B cell (primary cell): ENCODE results near the gene MAPK14. TPM values are rescaled to one million over a fixed set of nuclear protein-coding genes. Genes with fewer than 3 reads are reported as not detected.

ENCODE experiments used
- ATAC-seq: fragments of 200-7000 bp; cut with Tn5 transposase; one replicate; pipeline ENCODE4 v1.10.0; 2021; ENCODE audit warnings: low read depth, mild to moderate bottlenecking, moderate number of reproducible peaks, moderate library complexity
- CTCF ChIA-PET: fragments of 350-600 bp; sonication (Branson Sonifier 250); formaldehyde crosslinking; loops from one replicate; lab custom pipeline; 2021; ENCODE audit warnings: antibody characterized with exemption, inconsistent platforms; lab: Charles Lee
- POLR2A ChIA-PET: fragments of 350-600 bp; sonication (Branson Sonifier 250); formaldehyde crosslinking; loops from one replicate; lab custom pipeline; 2021; ENCODE audit warnings: antibody characterized with exemption; lab: Charles Lee
- DNase-seq: peaks from one replicate; pipeline ENCODE4 v3.0.0; 2013
- H2AFZ ChIP-seq: 2 replicates; pipeline ENCODE4 v1.6.1; 2012; ENCODE audit warnings: mild to moderate bottlenecking, low read depth, low read length; ENCODE audit not compliant: insufficient read depth, poor library complexity, severe bottlenecking
- H3K27ac ChIP-seq, 2 donors: 1 replicate in 1 of 2; 2 replicates in 1 of 2; pipeline ENCODE4 v1.5.1; 2012 to 2013; ENCODE audit warnings: low read length in 2 of 2, mild to moderate bottlenecking in 2 of 2, moderate library complexity in 1 of 2
- H3K27me3 ChIP-seq, 4 experiments: fragments of 200-600 bp in 1 of 4; sonication (generic) in 1 of 4; replicated peaks in 1 of 4; 1 replicate in 2 of 4; 2 replicates in 2 of 4; pipeline versions ENCODE4 v1.6.1 to v1.7.0; 2013 to 2016; ENCODE audit warnings: low read length in 3 of 4, mild to moderate bottlenecking in 2 of 4, mixed read lengths in 1 of 4, moderate library complexity in 1 of 4; ENCODE audit not compliant: insufficient read depth in 4 of 4, control insufficient read depth in 3 of 4; ENCODE audit errors: control extremely low read depth in 1 of 4
- H3K36me3 ChIP-seq, 2 experiments: replicated peaks in 1 of 2; 1 replicate in 1 of 2; 2 replicates in 1 of 2; pipeline versions ENCODE4 v1.6.1 to v1.7.1; 2013; ENCODE audit warnings: low read length in 1 of 2; ENCODE audit not compliant: insufficient read depth in 2 of 2, control insufficient read depth in 1 of 2; ENCODE audit errors: control extremely low read depth in 1 of 2, extremely low read depth in 1 of 2
- H3K4me1 ChIP-seq, 2 donors: fragments of 200-600 bp in 1 of 2; sonication (generic) in 1 of 2; 1 replicate in 1 of 2; 2 replicates in 1 of 2; pipeline versions ENCODE4 v1.5.1 to v1.6.1; 2013 to 2017; ENCODE audit warnings: low read length in 2 of 2; ENCODE audit not compliant: control insufficient read depth in 2 of 2, insufficient read depth in 2 of 2
- H3K4me2 ChIP-seq: replicated peaks from 2 replicates; pipeline ENCODE3; 2012; ENCODE audit warnings: mild to moderate bottlenecking, low read depth, low read length; ENCODE audit not compliant: poor library complexity, severe bottlenecking
- H3K4me3 ChIP-seq, 5 experiments: fragments of 200-600 bp in 1 of 5; sonication (generic) in 1 of 5; 1 replicate in 3 of 5; 2 replicates in 2 of 5; pipeline versions ENCODE4 v1.5.1 to v1.7.0; 2011 to 2016; ENCODE audit warnings: low read length in 4 of 5, mild to moderate bottlenecking in 4 of 5, low read depth in 2 of 5, control low read depth in 1 of 5, moderate library complexity in 1 of 5; ENCODE audit not compliant: insufficient read depth in 1 of 5; ENCODE audit errors: control extremely low read depth in 1 of 5, extremely low read depth in 1 of 5
- H3K79me2 ChIP-seq: fragments of 200-600 bp; sonication (generic); one replicate; pipeline ENCODE4 v1.6.0; 2016; ENCODE audit warnings: low read length; ENCODE audit not compliant: control insufficient read depth, insufficient read depth
- H3K9ac ChIP-seq: fragments of 200-600 bp; sonication (generic); 2 replicates; pipeline ENCODE4 v1.6.1; 2017; ENCODE audit warnings: mild to moderate bottlenecking, low read length, moderate library complexity
- H3K9me3 ChIP-seq, 3 donors: one replicate each; pipeline versions ENCODE4 v1.6.1 to v1.7.1; 2013; ENCODE audit warnings: low read length in 2 of 3; ENCODE audit not compliant: control insufficient read depth in 2 of 3, insufficient read depth in 1 of 3; ENCODE audit errors: control extremely low read depth in 1 of 3
- H4K20me1 ChIP-seq: 2 replicates; pipeline ENCODE4 v1.6.0; 2012; ENCODE audit warnings: mild to moderate bottlenecking, low read length; ENCODE audit not compliant: insufficient read depth, control insufficient read depth, poor library complexity, severe bottlenecking
- H3K27ac Mint-ChIP-seq: one replicate; pipeline ENCODE4 v1.8.0; 2021; ENCODE audit warnings: mixed read lengths
- H3K27me3 Mint-ChIP-seq: one replicate; pipeline ENCODE4 v1.8.0; 2021; ENCODE audit warnings: mixed read lengths
- H3K4me1 Mint-ChIP-seq: one replicate; pipeline ENCODE4 v1.8.0; 2021; ENCODE audit warnings: mixed read lengths
- H3K4me3 Mint-ChIP-seq: one replicate; pipeline ENCODE4 v1.8.0; 2021; ENCODE audit warnings: mixed read lengths
- H3K9me3 Mint-ChIP-seq: one replicate; pipeline ENCODE4 v1.8.0; 2022; ENCODE audit warnings: mixed read lengths; ENCODE audit not compliant: insufficient read depth
- EZH2 ChIP-seq: IDR thresholded peaks from 2 replicates; pipeline ENCODE4 v1.6.1; 2012; ENCODE audit warnings: borderline replicate concordance, low read depth, mild to moderate bottlenecking, moderate library complexity, low read length; ENCODE audit not compliant: insufficient read depth, poor library complexity, severe bottlenecking
- WGBS: methylation state at CpG from one replicate; pipeline ENCODE4 v1.1.5; 2013; ENCODE audit warnings: missing lambda C conversion rate; ENCODE audit not compliant: insufficient coverage; 5-methylcytosine and 5-hydroxymethylcytosine counted together
- intact Hi-C: fragments of 100-400 bp; cut with micrococcal nuclease; formaldehyde crosslinking; loops from one replicate; pipeline ENCODE4 v1.10.0; 2022
- polyA plus RNA-seq: library from polyadenylated mRNA; depleted of rRNA; stranded (reverse); fragments of >200 nt; gene quantifications from 2 replicates; pipeline ENCODE4 v1.2.3, GENCODE V29; 2012
- total RNA-seq, 2 donors: library from RNA; stranded (reverse); fragments of 120-200 nt in 1 of 2; gene quantifications; 1 replicate in 1 of 2; 2 replicates in 1 of 2; pipeline versions ENCODE4 v1.2.3 to v1.2.4, GENCODE V29; 2013 to 2022
- TF ChIP-seq, protein P1 (sequence below): fragments of 200-600 bp; IDR thresholded peaks from one replicate; pipeline ENCODE4 v1.8.0; 2022; ENCODE audit warnings: antibody characterized with exemption, mild to moderate bottlenecking

The MAPK14 gene
- total and polyA plus RNA-seq, 2 donors (not counting 1 experiment from before 2014, with no cell fraction given): 19.5 to 50.4 TPM

DNA sequence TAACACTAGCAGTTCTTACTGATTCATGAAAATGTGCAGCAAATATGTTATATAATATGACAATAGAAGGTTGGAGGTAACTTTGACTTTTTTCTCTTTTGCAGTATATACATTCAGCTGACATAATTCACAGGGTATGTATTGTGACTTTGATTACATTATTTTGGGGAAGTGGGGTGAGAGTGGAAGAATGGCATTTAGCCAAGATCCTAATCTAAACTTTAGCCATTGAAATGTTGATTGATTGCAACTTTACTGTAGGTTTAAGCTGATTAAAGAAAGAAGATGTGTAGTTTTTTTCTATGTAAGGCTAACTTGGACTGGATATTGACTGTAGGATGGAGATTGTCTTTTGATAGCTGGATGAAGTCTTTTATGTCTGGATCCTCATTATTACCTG is 46.0 kb downstream of the MAPK14 start:
- Mint-ChIP-seq H3K27me3 (no peaks in the 10 kb centered on the region), H3K4me3 (no peak overlapping the region), H3K27ac (no peak overlapping the region), H3K4me1 (peaks cover 12% of the 10 kb centered on the region), H3K9me3 (no peaks in the 10 kb centered on the region)
- no peak overlapping the region for H3K4me2 ChIP-seq
- no peak overlapping the region for H3K27ac ChIP-seq
- no peak for TF ChIP-seq EZH2
- TF ChIP-seq, protein P1, sequence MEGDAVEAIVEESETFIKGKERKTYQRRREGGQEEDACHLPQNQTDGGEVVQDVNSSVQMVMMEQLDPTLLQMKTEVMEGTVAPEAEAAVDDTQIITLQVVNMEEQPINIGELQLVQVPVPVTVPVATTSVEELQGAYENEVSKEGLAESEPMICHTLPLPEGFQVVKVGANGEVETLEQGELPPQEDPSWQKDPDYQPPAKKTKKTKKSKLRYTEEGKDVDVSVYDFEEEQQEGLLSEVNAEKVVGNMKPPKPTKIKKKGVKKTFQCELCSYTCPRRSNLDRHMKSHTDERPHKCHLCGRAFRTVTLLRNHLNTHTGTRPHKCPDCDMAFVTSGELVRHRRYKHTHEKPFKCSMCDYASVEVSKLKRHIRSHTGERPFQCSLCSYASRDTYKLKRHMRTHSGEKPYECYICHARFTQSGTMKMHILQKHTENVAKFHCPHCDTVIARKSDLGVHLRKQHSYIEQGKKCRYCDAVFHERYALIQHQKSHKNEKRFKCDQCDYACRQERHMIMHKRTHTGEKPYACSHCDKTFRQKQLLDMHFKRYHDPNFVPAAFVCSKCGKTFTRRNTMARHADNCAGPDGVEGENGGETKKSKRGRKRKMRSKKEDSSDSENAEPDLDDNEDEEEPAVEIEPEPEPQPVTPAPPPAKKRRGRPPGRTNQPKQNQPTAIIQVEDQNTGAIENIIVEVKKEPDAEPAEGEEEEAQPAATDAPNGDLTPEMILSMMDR: no peak
- ATAC-seq (no peak), DNase-seq (no peak)
- no peaks in the 10 kb centered on the region for H3K4me1 ChIP-seq
- H3K36me3 ChIP-seq: peaks cover 0 to 22% of the 10 kb centered on the region in 2 experiments
- intact Hi-C loops: no loop called here
- no peak overlapping the region for H3K4me3 ChIP-seq
- H3K27me3 ChIP-seq: no peaks in the 10 kb centered on the region
- H2AFZ ChIP-seq: no peak overlapping the region
- peaks cover 17% of the 10 kb centered on the region for H4K20me1 ChIP-seq
- no peak overlapping the region for H3K9ac ChIP-seq
- CTCF ChIA-PET: interaction anchor here (1.0 to 3.1 kb wide), 6 partner anchors 8 to 227 kb away, joined by 3 to 14 read pairs (median 4); no protein-coding TSS in a partner anchor
- no peaks in the 10 kb centered on the region for H3K9me3 ChIP-seq
- POLR2A ChIA-PET: interaction anchor here (0.6 kb wide), 1 partner anchor 122 kb away, joined by 3 read pairs; no protein-coding TSS in a partner anchor
- H3K79me2 ChIP-seq: peaks cover 7% of the 10 kb centered on the region

DNA sequence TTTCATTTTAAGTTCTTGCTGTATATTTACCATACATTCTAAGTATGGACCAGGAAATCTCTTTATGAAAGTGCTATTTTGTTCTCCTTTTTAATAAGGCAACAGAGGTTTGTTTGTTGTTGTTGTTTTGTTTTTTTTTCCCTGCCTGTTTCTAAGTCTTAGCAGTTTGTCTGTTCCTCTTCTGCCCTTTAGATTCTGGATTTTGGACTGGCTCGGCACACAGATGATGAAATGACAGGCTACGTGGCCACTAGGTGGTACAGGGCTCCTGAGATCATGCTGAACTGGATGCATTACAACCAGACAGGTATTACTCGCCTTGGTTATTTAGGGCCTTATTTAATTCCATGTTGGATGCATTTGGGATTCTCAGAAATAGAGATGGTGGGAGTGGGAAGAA is 48.0 kb downstream of the MAPK14 start:
- Mint-ChIP-seq H3K27ac (peak overlapping the region; percentile 8), H3K4me3 (no peak overlapping the region), H3K4me1 (peaks cover 7% of the 10 kb centered on the region), H3K27me3 (no peaks in the 10 kb centered on the region), H3K9me3 (no peaks in the 10 kb centered on the region)
- no peak overlapping the region for H2AFZ ChIP-seq
- peaks cover 3 to 40% of the 10 kb centered on the region in 2 experiments for H3K36me3 ChIP-seq
- no peaks in the 10 kb centered on the region for H3K4me1 ChIP-seq
- H3K79me2 ChIP-seq: no peaks in the 10 kb centered on the region
- ATAC-seq (no peak), DNase-seq (peak; percentile 35)
- no peaks in the 10 kb centered on the region for H3K27me3 ChIP-seq
- ChIA-PET CTCF (interaction anchor here (0.9 to 1.5 kb wide), 4 partner anchors 20 to 228 kb away, joined by 3 to 6 read pairs (median 5); no protein-coding TSS in a partner anchor), POLR2A (no interaction called here)
- H3K27ac ChIP-seq: no peak overlapping the region
- intact Hi-C loops: loop anchor here (1.0 kb wide), 1 partner anchor 121 kb away; the partner anchor contains the start of gene BRPF3
- no peak for TF ChIP-seq EZH2
- TF ChIP-seq, protein P1: peak; percentile 47
- peaks cover 8% of the 10 kb centered on the region for H4K20me1 ChIP-seq
- H3K4me2 ChIP-seq: no peak overlapping the region
- H3K9me3 ChIP-seq: no peaks in the 10 kb centered on the region
- no peak overlapping the region for H3K4me3 ChIP-seq
- no peak overlapping the region for H3K9ac ChIP-seq
- 68% methylated on average over 3 of the region's 3 CpGs for WGBS
